K562 (cell line): ENCODE results near the gene CBX8. TPM values are rescaled to one million over a fixed set of nuclear protein-coding genes. Genes with fewer than 3 reads are reported as not detected.

Experiments
- polyA plus RNA-seq, 8 experiments: library from polyadenylated mRNA; depleted of rRNA in 4 of 8; stranded (reverse) in 5 of 8; unstranded in 3 of 8; fragments of >200 nt; fragmentation: Nextera tagmentation in 2 of 8; fragmentation: Illumina TruSeq in 1 of 8; extraction: Ambion mirVana in 2 of 8; extraction: Trizol in 1 of 8; gene quantifications; 2 replicates each; pipeline versions ENCODE4 v1.2.1 to v1.2.3, GENCODE V29; 2011 to 2014; ENCODE audit warnings: inconsistent platforms in 1 of 8, missing spikeins in 1 of 8
- total RNA-seq, 7 experiments: library from RNA; depleted of rRNA in 6 of 7; stranded (reverse); fragments of >200 nt in 6 of 7; fragmentation: Illumina TruSeq in 2 of 7; extraction: Trizol in 2 of 7; gene quantifications; 2 replicates each; pipeline versions ENCODE4 v1.2.1 to v1.2.3, GENCODE V29; 2011 to 2021; ENCODE audit warnings: low replicate concordance in 1 of 7
- TF ChIP-seq, protein P1 (sequence below): fragments of 450-650 bp; IDR thresholded peaks from 2 replicates; pipeline ENCODE4 v1.6.1; 2016; ENCODE audit warnings: mild to moderate bottlenecking, moderate library complexity

CBX8 gene
- total and polyA plus RNA-seq, 9 of the 15 experiments (the other 6 are each of a cell fraction or from before 2014, with no cell fraction given): 0.08 to 11.9 (median 2.6) TPM

DNA sequence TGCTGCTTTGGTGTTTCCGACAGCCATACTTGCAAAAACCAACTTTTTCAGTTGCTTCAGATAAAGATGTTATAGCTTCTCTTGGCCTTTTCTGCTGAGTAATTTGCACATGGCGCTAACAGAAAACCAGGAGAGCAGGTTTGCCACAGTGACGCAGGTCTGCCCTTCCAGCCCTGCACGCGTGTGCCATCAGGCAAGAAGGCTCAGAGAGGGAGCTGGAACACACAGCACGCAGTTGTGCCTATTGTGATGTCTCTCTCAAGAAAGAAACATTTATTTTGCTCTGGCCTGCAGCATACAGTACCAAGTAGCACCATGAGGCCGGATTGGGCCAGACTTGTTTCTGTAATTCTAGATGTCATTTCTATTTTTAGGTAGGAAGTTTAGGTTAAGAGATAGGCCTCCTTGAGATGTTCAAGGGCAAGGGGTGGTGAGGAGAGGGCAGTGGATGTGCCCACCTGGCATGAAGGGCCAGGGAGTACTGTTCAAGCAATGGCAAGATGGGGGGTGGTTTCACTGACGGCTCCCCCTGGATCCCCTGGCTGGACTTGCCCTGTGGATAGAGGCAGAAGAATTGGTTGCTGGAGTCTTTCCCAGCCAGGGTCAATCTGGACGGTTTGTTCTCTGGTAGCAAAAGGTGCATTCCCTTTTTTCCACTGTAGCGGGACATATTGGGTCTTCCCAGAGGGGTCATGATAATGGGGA lies 17.1 kb downstream of the CBX8 start (continued):
- TF ChIP-seq, protein P1, sequence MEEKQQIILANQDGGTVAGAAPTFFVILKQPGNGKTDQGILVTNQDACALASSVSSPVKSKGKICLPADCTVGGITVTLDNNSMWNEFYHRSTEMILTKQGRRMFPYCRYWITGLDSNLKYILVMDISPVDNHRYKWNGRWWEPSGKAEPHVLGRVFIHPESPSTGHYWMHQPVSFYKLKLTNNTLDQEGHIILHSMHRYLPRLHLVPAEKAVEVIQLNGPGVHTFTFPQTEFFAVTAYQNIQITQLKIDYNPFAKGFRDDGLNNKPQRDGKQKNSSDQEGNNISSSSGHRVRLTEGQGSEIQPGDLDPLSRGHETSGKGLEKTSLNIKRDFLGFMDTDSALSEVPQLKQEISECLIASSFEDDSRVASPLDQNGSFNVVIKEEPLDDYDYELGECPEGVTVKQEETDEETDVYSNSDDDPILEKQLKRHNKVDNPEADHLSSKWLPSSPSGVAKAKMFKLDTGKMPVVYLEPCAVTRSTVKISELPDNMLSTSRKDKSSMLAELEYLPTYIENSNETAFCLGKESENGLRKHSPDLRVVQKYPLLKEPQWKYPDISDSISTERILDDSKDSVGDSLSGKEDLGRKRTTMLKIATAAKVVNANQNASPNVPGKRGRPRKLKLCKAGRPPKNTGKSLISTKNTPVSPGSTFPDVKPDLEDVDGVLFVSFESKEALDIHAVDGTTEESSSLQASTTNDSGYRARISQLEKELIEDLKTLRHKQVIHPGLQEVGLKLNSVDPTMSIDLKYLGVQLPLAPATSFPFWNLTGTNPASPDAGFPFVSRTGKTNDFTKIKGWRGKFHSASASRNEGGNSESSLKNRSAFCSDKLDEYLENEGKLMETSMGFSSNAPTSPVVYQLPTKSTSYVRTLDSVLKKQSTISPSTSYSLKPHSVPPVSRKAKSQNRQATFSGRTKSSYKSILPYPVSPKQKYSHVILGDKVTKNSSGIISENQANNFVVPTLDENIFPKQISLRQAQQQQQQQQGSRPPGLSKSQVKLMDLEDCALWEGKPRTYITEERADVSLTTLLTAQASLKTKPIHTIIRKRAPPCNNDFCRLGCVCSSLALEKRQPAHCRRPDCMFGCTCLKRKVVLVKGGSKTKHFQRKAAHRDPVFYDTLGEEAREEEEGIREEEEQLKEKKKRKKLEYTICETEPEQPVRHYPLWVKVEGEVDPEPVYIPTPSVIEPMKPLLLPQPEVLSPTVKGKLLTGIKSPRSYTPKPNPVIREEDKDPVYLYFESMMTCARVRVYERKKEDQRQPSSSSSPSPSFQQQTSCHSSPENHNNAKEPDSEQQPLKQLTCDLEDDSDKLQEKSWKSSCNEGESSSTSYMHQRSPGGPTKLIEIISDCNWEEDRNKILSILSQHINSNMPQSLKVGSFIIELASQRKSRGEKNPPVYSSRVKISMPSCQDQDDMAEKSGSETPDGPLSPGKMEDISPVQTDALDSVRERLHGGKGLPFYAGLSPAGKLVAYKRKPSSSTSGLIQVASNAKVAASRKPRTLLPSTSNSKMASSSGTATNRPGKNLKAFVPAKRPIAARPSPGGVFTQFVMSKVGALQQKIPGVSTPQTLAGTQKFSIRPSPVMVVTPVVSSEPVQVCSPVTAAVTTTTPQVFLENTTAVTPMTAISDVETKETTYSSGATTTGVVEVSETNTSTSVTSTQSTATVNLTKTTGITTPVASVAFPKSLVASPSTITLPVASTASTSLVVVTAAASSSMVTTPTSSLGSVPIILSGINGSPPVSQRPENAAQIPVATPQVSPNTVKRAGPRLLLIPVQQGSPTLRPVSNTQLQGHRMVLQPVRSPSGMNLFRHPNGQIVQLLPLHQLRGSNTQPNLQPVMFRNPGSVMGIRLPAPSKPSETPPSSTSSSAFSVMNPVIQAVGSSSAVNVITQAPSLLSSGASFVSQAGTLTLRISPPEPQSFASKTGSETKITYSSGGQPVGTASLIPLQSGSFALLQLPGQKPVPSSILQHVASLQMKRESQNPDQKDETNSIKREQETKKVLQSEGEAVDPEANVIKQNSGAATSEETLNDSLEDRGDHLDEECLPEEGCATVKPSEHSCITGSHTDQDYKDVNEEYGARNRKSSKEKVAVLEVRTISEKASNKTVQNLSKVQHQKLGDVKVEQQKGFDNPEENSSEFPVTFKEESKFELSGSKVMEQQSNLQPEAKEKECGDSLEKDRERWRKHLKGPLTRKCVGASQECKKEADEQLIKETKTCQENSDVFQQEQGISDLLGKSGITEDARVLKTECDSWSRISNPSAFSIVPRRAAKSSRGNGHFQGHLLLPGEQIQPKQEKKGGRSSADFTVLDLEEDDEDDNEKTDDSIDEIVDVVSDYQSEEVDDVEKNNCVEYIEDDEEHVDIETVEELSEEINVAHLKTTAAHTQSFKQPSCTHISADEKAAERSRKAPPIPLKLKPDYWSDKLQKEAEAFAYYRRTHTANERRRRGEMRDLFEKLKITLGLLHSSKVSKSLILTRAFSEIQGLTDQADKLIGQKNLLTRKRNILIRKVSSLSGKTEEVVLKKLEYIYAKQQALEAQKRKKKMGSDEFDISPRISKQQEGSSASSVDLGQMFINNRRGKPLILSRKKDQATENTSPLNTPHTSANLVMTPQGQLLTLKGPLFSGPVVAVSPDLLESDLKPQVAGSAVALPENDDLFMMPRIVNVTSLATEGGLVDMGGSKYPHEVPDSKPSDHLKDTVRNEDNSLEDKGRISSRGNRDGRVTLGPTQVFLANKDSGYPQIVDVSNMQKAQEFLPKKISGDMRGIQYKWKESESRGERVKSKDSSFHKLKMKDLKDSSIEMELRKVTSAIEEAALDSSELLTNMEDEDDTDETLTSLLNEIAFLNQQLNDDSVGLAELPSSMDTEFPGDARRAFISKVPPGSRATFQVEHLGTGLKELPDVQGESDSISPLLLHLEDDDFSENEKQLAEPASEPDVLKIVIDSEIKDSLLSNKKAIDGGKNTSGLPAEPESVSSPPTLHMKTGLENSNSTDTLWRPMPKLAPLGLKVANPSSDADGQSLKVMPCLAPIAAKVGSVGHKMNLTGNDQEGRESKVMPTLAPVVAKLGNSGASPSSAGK: no peak
